ENCODE results near the gene SAMSN1.

The SAMSN1 gene

GRCh38 chr21:14477841-14478240 is 68.3 kb downstream of the SAMSN1 start:
- Histone ChIP-seq H3K4me1 (ENCODE audit: control insufficient read depth, low read depth, low read length) (no peaks in the 10 kb centered on the region), H3K9me3 (ENCODE audit: control insufficient read depth, low read depth, low read length) (no peaks in the 10 kb centered on the region), H3K27ac (ENCODE audit: low read length) (no peak overlapping the region), H3K27me3 (ENCODE audit: control insufficient read depth, insufficient read depth, low read length) (no peaks in the 10 kb centered on the region), H3K9ac (ENCODE audit: low read length) (no peak overlapping the region), H3K36me3 (ENCODE audit: control insufficient read depth, low read depth, low read length) (no peaks in the 10 kb centered on the region), H3K4me3 (ENCODE audit: low read length) (no peak overlapping the region)

- Histone ChIP-seq H3K4me1 (ENCODE audit: control insufficient read depth, low read depth, low read length) (no peaks in the 10 kb centered on the region), H3K27me3 (ENCODE audit: control insufficient read depth, insufficient read depth, low read length) (no peaks in the 10 kb centered on the region), H3K36me3 (ENCODE audit: control insufficient read depth, low read depth, low read length) (no peaks in the 10 kb centered on the region), H3K9me3 (ENCODE audit: control insufficient read depth, low read depth, low read length) (no peaks in the 10 kb centered on the region), H3K4me3 (ENCODE audit: low read length) (no peak overlapping the region), H3K27ac (ENCODE audit: low read length) (no peak overlapping the region), H3K9ac (ENCODE audit: low read length) (no peak overlapping the region)
Measured at GRCh38 chr21:14477133-14477532, 69.0 kb downstream of the SAMSN1 start.

GRCh38 chr21:14474995-14475394 is 71.1 kb downstream of the SAMSN1 start:
- no peaks in the 10 kb centered on the region for H3K27me3 ChIP-seq (ENCODE audit: control insufficient read depth, insufficient read depth, low read length)
- H3K27ac ChIP-seq (ENCODE audit: low read length), result no peak overlapping the region
- no peak overlapping the region for H3K4me3 ChIP-seq (ENCODE audit: low read length)
- no peak overlapping the region for H3K9ac ChIP-seq (ENCODE audit: low read length)
- H3K36me3 ChIP-seq (ENCODE audit: control insufficient read depth, low read depth, low read length), result no peaks in the 10 kb centered on the region
- H3K4me1 ChIP-seq (ENCODE audit: control insufficient read depth, low read depth, low read length), result no peaks in the 10 kb centered on the region
- no peaks in the 10 kb centered on the region for H3K9me3 ChIP-seq (ENCODE audit: control insufficient read depth, low read depth, low read length)

GRCh38 chr21:14469641-14470040 is 76.5 kb downstream of the SAMSN1 start:
- H3K27ac ChIP-seq (ENCODE audit: low read length), result no peak overlapping the region
- no peak overlapping the region for H3K9ac ChIP-seq (ENCODE audit: low read length)
- H3K27me3 ChIP-seq (ENCODE audit: control insufficient read depth, insufficient read depth, low read length), result no peaks in the 10 kb centered on the region
- no peak overlapping the region for H3K4me3 ChIP-seq (ENCODE audit: low read length)
- no peaks in the 10 kb centered on the region for H3K9me3 ChIP-seq (ENCODE audit: control insufficient read depth, low read depth, low read length)
- H3K36me3 ChIP-seq (ENCODE audit: control insufficient read depth, low read depth, low read length), result no peaks in the 10 kb centered on the region
- no peaks in the 10 kb centered on the region for H3K4me1 ChIP-seq (ENCODE audit: control insufficient read depth, low read depth, low read length)

GRCh38 chr21:14466715-14467114 is 79.4 kb downstream of the SAMSN1 start:
- Histone ChIP-seq H3K4me3 (ENCODE audit: low read length) (no peak overlapping the region), H3K27ac (ENCODE audit: low read length) (no peak overlapping the region), H3K9me3 (ENCODE audit: control insufficient read depth, low read depth, low read length) (no peaks in the 10 kb centered on the region), H3K36me3 (ENCODE audit: control insufficient read depth, low read depth, low read length) (no peaks in the 10 kb centered on the region), H3K27me3 (ENCODE audit: control insufficient read depth, insufficient read depth, low read length) (no peaks in the 10 kb centered on the region), H3K4me1 (ENCODE audit: control insufficient read depth, low read depth, low read length) (no peaks in the 10 kb centered on the region), H3K9ac (ENCODE audit: low read length) (no peak overlapping the region)

GRCh38 chr21:14457762-14458161 is 88.4 kb downstream of the SAMSN1 start:
- Histone ChIP-seq H3K36me3 (ENCODE audit: control insufficient read depth, low read depth, low read length) (no peaks in the 10 kb centered on the region), H3K4me1 (ENCODE audit: control insufficient read depth, low read depth, low read length) (no peaks in the 10 kb centered on the region), H3K9me3 (ENCODE audit: control insufficient read depth, low read depth, low read length) (no peaks in the 10 kb centered on the region), H3K27me3 (ENCODE audit: control insufficient read depth, insufficient read depth, low read length) (no peaks in the 10 kb centered on the region), H3K4me3 (ENCODE audit: low read length) (no peak overlapping the region), H3K9ac (ENCODE audit: low read length) (no peak overlapping the region), H3K27ac (ENCODE audit: low read length) (no peak overlapping the region)

- Histone ChIP-seq H3K4me1 (ENCODE audit: control insufficient read depth, low read depth, low read length) (no peaks in the 10 kb centered on the region), H3K9ac (ENCODE audit: low read length) (no peak overlapping the region), H3K4me3 (ENCODE audit: low read length) (no peak overlapping the region), H3K9me3 (ENCODE audit: control insufficient read depth, low read depth, low read length) (no peaks in the 10 kb centered on the region), H3K27me3 (ENCODE audit: control insufficient read depth, insufficient read depth, low read length) (no peaks in the 10 kb centered on the region), H3K36me3 (ENCODE audit: control insufficient read depth, low read depth, low read length) (no peaks in the 10 kb centered on the region), H3K27ac (ENCODE audit: low read length) (no peak overlapping the region)
Measured at GRCh38 chr21:14456911-14457310, 89.2 kb downstream of the SAMSN1 start.

GRCh38 chr21:14454016-14455009 is 91.8 kb downstream of the SAMSN1 start:
- no peaks in the 10 kb centered on the region for H3K9me3 ChIP-seq (ENCODE audit: control insufficient read depth, low read depth, low read length)
- H3K9ac ChIP-seq (ENCODE audit: low read length), result no peak overlapping the region
- no peaks in the 10 kb centered on the region for H3K36me3 ChIP-seq (ENCODE audit: control insufficient read depth, low read depth, low read length)
- H3K27me3 ChIP-seq (ENCODE audit: control insufficient read depth, insufficient read depth, low read length), result no peaks in the 10 kb centered on the region
- no peak overlapping the region for H3K27ac ChIP-seq (ENCODE audit: low read length)
- H3K4me1 ChIP-seq (ENCODE audit: control insufficient read depth, low read depth, low read length), result no peaks in the 10 kb centered on the region
- H3K4me3 ChIP-seq (ENCODE audit: low read length), result no peak overlapping the region

- Histone ChIP-seq H3K4me3 (ENCODE audit: low read length) (no peak overlapping the region), H3K36me3 (ENCODE audit: control insufficient read depth, low read depth, low read length) (no peaks in the 10 kb centered on the region), H3K4me1 (ENCODE audit: control insufficient read depth, low read depth, low read length) (no peaks in the 10 kb centered on the region), H3K9me3 (ENCODE audit: control insufficient read depth, low read depth, low read length) (no peaks in the 10 kb centered on the region), H3K27ac (ENCODE audit: low read length) (no peak overlapping the region), H3K9ac (ENCODE audit: low read length) (no peak overlapping the region), H3K27me3 (ENCODE audit: control insufficient read depth, insufficient read depth, low read length) (no peaks in the 10 kb centered on the region)
Measured at GRCh38 chr21:14453339-14454015, 92.6 kb downstream of the SAMSN1 start.

GRCh38 chr21:14452727-14453241 is 93.3 kb downstream of the SAMSN1 start:
- no peak overlapping the region for H3K9ac ChIP-seq (ENCODE audit: low read length)

GRCh38 chr21:14452031-14452726 is 93.9 kb downstream of the SAMSN1 start:
- Histone ChIP-seq H3K9ac (ENCODE audit: low read length) (no peak overlapping the region), H3K27me3 (ENCODE audit: control insufficient read depth, insufficient read depth, low read length) (no peaks in the 10 kb centered on the region), H3K27ac (ENCODE audit: low read length) (no peak overlapping the region), H3K4me3 (ENCODE audit: low read length) (no peak overlapping the region), H3K36me3 (ENCODE audit: control insufficient read depth, low read depth, low read length) (no peaks in the 10 kb centered on the region), H3K4me1 (ENCODE audit: control insufficient read depth, low read depth, low read length) (no peaks in the 10 kb centered on the region), H3K9me3 (ENCODE audit: control insufficient read depth, low read depth, low read length) (no peaks in the 10 kb centered on the region)

More at GRCh38 chr21:14452727-14453241, 93.3 kb downstream of the SAMSN1 start:
- Histone ChIP-seq H3K4me3 (ENCODE audit: low read length) (no peak overlapping the region), H3K27ac (ENCODE audit: low read length) (no peak overlapping the region), H3K27me3 (ENCODE audit: control insufficient read depth, insufficient read depth, low read length) (no peaks in the 10 kb centered on the region), H3K9me3 (ENCODE audit: control insufficient read depth, low read depth, low read length) (no peaks in the 10 kb centered on the region), H3K36me3 (ENCODE audit: control insufficient read depth, low read depth, low read length) (no peaks in the 10 kb centered on the region), H3K4me1 (ENCODE audit: control insufficient read depth, low read depth, low read length) (no peaks in the 10 kb centered on the region)
